K562 (cell line): ENCODE data around the gene PPP1R16B. TPM values are rescaled to one million over a fixed set of nuclear protein-coding genes. Genes with fewer than 3 reads are reported as not detected.
A peak's percentile ranks its signal among the peaks of the same experiment; 100 is the strongest.

ENCODE experiments used
- ADNP ChIP-seq: fragments of 200-800 bp; sonication (Bioruptor generic); IDR thresholded peaks from 2 replicates; pipeline ENCODE4 v1.6.1; 2016; ENCODE audit warnings: missing genetic modification characterization, missing compliant biosample characterization
- ATF7 ChIP-seq: fragments of 450-650 bp; IDR thresholded peaks from 2 replicates; pipeline ENCODE4 v1.7.1; 2014; ENCODE audit warnings: mild to moderate bottlenecking, moderate library complexity
- CHD4 ChIP-seq: fragments of 200-600 bp; sonication (generic); IDR thresholded peaks from 3 replicates; pipeline ENCODE4 v1.6.1; 2012; ENCODE audit warnings: low read depth, mild to moderate bottlenecking, mixed read lengths, low read length, inconsistent platforms; ENCODE audit not compliant: insufficient read depth, insufficient replicate concordance, poor library complexity, severe bottlenecking
- CREM ChIP-seq: IDR thresholded peaks from 2 replicates; pipeline ENCODE4 v1.6.1; 2014; ENCODE audit warnings: antibody characterized with exemption, low read depth
- HMGXB4 ChIP-seq: sonication (generic); formaldehyde crosslinking; IDR thresholded peaks from 2 replicates; pipeline ENCODE4 v1.8.1; 2023; ENCODE audit warnings: mild to moderate bottlenecking, missing genetic modification reagents
- HNRNPH1 ChIP-seq: fragments of 200-400 bp; formaldehyde crosslinking; optimal IDR thresholded peaks from 2 replicates; pipeline ENCODE3; 2017; ENCODE audit warnings: low read depth, mild to moderate bottlenecking, low read length, moderate library complexity
- MBD1 ChIP-seq: fragments of 250-450 bp; sonication (Bioruptor Pico); IDR thresholded peaks from 2 replicates; pipeline ENCODE4 v1.8.0; 2022; ENCODE audit warnings: inconsistent platforms
- MITF ChIP-seq: IDR thresholded peaks from 2 replicates; pipeline ENCODE4 v1.6.1; 2014; ENCODE audit warnings: antibody characterized with exemption
- PCBP2 ChIP-seq: fragments of 200-400 bp; formaldehyde crosslinking; IDR thresholded peaks from 2 replicates; pipeline ENCODE4 v1.6.1; 2018; ENCODE audit warnings: low read length, low read depth, mild to moderate bottlenecking, moderate library complexity; ENCODE audit not compliant: poor library complexity, severe bottlenecking
- RB1 ChIP-seq: fragments of 450-650 bp; IDR thresholded peaks from 2 replicates; pipeline ENCODE4 v1.6.1; 2017; ENCODE audit warnings: low read depth, mild to moderate bottlenecking
- SOX6 ChIP-seq: fragments of 450-650 bp; IDR thresholded peaks from 2 replicates; pipeline ENCODE4 v1.6.1; 2014; ENCODE audit warnings: mild to moderate bottlenecking
- STAT6 ChIP-seq: sonication (generic); formaldehyde crosslinking; IDR thresholded peaks from 2 replicates; pipeline ENCODE4 v1.8.1; 2023; ENCODE audit warnings: mild to moderate bottlenecking, missing genetic modification reagents
- TBP ChIP-seq: optimal IDR thresholded peaks from 2 replicates; pipeline ENCODE3; 2011; ENCODE audit warnings: low read depth, low read length, improper control_type of control experiment
- TCFL5 ChIP-seq: fragments of 250-450 bp; sonication (Bioruptor Pico); conservative IDR thresholded peaks from 2 replicates; pipeline ENCODE4 v1.6.1; 2021; ENCODE audit warnings: mild to moderate bottlenecking, moderate library complexity, matching md5 sums
- ZNF134 ChIP-seq: fragments of 250-450 bp; sonication (Bioruptor Pico); conservative IDR thresholded peaks from 2 replicates; pipeline ENCODE4 v1.4.0; 2020
- ZNF384 ChIP-seq: IDR thresholded peaks from 2 replicates; pipeline ENCODE4 v1.6.1; 2012; ENCODE audit warnings: low read depth, low read length, improper control_type of control experiment
- ZNF507 ChIP-seq: conservative IDR thresholded peaks from 2 replicates; pipeline ENCODE4 v1.6.1; 2017; ENCODE audit warnings: missing genetic modification characterization, missing compliant biosample characterization
- ZNF644 ChIP-seq: fragments of 200-800 bp; sonication (Bioruptor generic); IDR thresholded peaks from 2 replicates; pipeline ENCODE4 v1.6.1; 2016; ENCODE audit warnings: low read depth, missing genetic modification characterization, missing compliant biosample characterization
- ZNF696 ChIP-seq: fragments of 250-450 bp; sonication (Bioruptor Pico); conservative IDR thresholded peaks from 2 replicates; pipeline ENCODE4 v1.4.0; 2020; ENCODE audit warnings: mild to moderate bottlenecking, moderate library complexity
- ZNF764 ChIP-seq: fragments of 250-450 bp; sonication (Bioruptor Pico); IDR thresholded peaks from 2 replicates; pipeline ENCODE4 v1.4.0; 2020; ENCODE audit warnings: low read depth, mild to moderate bottlenecking, moderate library complexity
- ZSCAN32 ChIP-seq: fragments of 450-650 bp; formaldehyde crosslinking; IDR thresholded peaks from 2 replicates; pipeline ENCODE4 v1.4.0; 2020; ENCODE audit warnings: mild to moderate bottlenecking, moderate library complexity
- polyA plus RNA-seq, 8 experiments: library from polyadenylated mRNA; depleted of rRNA in 4 of 8; stranded (reverse) in 5 of 8; unstranded in 3 of 8; fragments of >200 nt; fragmentation: Nextera tagmentation in 2 of 8; fragmentation: Illumina TruSeq in 1 of 8; extraction: Ambion mirVana in 2 of 8; extraction: Trizol in 1 of 8; gene quantifications; 2 replicates each; pipeline versions ENCODE4 v1.2.1 to v1.2.3, GENCODE V29; 2011 to 2014; ENCODE audit warnings: inconsistent platforms in 1 of 8, missing spikeins in 1 of 8
- total RNA-seq, 7 experiments: library from RNA; depleted of rRNA in 6 of 7; stranded (reverse); fragments of >200 nt in 6 of 7; fragmentation: Illumina TruSeq in 2 of 7; extraction: Trizol in 2 of 7; gene quantifications; 2 replicates each; pipeline versions ENCODE4 v1.2.1 to v1.2.3, GENCODE V29; 2011 to 2021; ENCODE audit warnings: low replicate concordance in 1 of 7

The PPP1R16B gene
- total and polyA plus RNA-seq, 9 of the 15 experiments (the other 6 are each of a cell fraction or from before 2014, with no cell fraction given) = 1.5 to 11.5 (median 6.8) TPM

GRCh38 chr20:38962044-38962927 lies 156.8 kb downstream of the PPP1R16B start, which contains the start of gene DHX35 (continued):
- no peak for TF ChIP-seq TCFL5 (CRISPR knock-in tag)
- peak; percentile 67 for TF ChIP-seq CREM
- no peak for TF ChIP-seq CHD4
- TF ChIP-seq ZNF644 = no peak
- TF ChIP-seq ZNF134 = no peak
- no peak for TF ChIP-seq ZNF696 (CRISPR knock-in tag)
- TF ChIP-seq HMGXB4 (CRISPR knock-in tag) = no peak
- peak; percentile 79 for TF ChIP-seq TBP
- no peak for TF ChIP-seq ZSCAN32 (CRISPR knock-in tag)
- TF ChIP-seq STAT6 (CRISPR knock-in tag) = no peak
- TF ChIP-seq MBD1 (CRISPR knock-in tag) = no peak
- no peak for TF ChIP-seq ADNP (tag)
- peak; percentile 82; the same call in 1 of the 2 replicates for TF ChIP-seq MITF
- TF ChIP-seq PCBP2 = no peak
- peak; percentile 50 for TF ChIP-seq ATF7
- TF ChIP-seq ZNF384 = no peak
- peak; percentile 94 for TF ChIP-seq RB1
- no peak for TF ChIP-seq SOX6
- no peak for TF ChIP-seq ZNF764
- no peak for TF ChIP-seq ZNF507
- no peak for TF ChIP-seq HNRNPH1
